ENCODE results near the gene GAS7. TPM values are rescaled to one million over a fixed set of nuclear protein-coding genes. Genes with fewer than 3 reads are reported as not detected.

The GAS7 gene
- 4.9 and 19.4 TPM in 2 replicates for total RNA-seq

GRCh38 chr17:10198509-10199249 is at the start of gene GAS7:
Gene GAS7, minus strand, starts transcription at chr17:10198606.

GRCh38 chr17:9905078-9905415 is 293.4 kb downstream of the GAS7 start, which contains the start of gene RCVRN:
Gene RCVRN, minus strand, starts transcription at chr17:9905271. Its CDS starts 91 bp downstream, at chr17:9905180.

Other genes starting within 250 kb of the GAS7 start
- gene MYH13, start 174.4 kb upstream of the GAS7 start, total RNA-seq: under 0.01 TPM in 1 of 2 replicates, not detected in the other
- gene MYH8, start 223.3 kb upstream of the GAS7 start, total RNA-seq: not detected in 2 replicates

Measured in bronchial smooth muscle cell (primary cell).